K562 (cell line): ENCODE measurements around the gene ZKSCAN3. TPM values are rescaled to one million over a fixed set of nuclear protein-coding genes. Genes with fewer than 3 reads are reported as not detected.

Experiments
- ARHGAP35 ChIP-seq: fragments of 450-650 bp; IDR thresholded peaks from 2 replicates; pipeline ENCODE4 v1.6.1; 2018; ENCODE audit not compliant: partially characterized antibody
- C11orf30 ChIP-seq: fragments of 450-650 bp; IDR thresholded peaks from 2 replicates; pipeline ENCODE4 v1.6.1; 2016; ENCODE audit warnings: low read depth, mild to moderate bottlenecking
- CAMTA2 ChIP-seq: fragments of 250-450 bp; sonication (Bioruptor Pico); conservative IDR thresholded peaks from 2 replicates; pipeline ENCODE4 v1.5.1; 2022
- CC2D1A ChIP-seq: fragments of 450-650 bp; IDR thresholded peaks from 2 replicates; pipeline ENCODE4 v1.6.1; 2017; ENCODE audit warnings: mild to moderate bottlenecking
- E2F5 ChIP-seq: sonication (generic); formaldehyde crosslinking; IDR thresholded peaks from 2 replicates; pipeline ENCODE4 v1.8.0; 2022; ENCODE audit warnings: mild to moderate bottlenecking, missing genetic modification reagents
- HDAC2 ChIP-seq: fragments of 450-650 bp; IDR thresholded peaks from 2 replicates; pipeline ENCODE4 v1.6.1; 2016; ENCODE audit warnings: mild to moderate bottlenecking
- LCOR ChIP-seq: sonication (generic); formaldehyde crosslinking; IDR thresholded peaks from 2 replicates; pipeline ENCODE4 v1.8.0; 2022; ENCODE audit warnings: mild to moderate bottlenecking, missing genetic modification reagents
- POLR2A ChIP-seq: fragments of 450-650 bp; conservative IDR thresholded peaks from 2 replicates; pipeline ENCODE4 v1.6.1; 2016
- POLR3G ChIP-seq: IDR thresholded peaks from 2 replicates; pipeline ENCODE4 v1.6.1; 2011; ENCODE audit not compliant: insufficient read length, insufficient replicate concordance; ENCODE audit errors: extremely low read depth
- RB1 ChIP-seq: fragments of 450-650 bp; IDR thresholded peaks from 2 replicates; pipeline ENCODE4 v1.6.1; 2017; ENCODE audit warnings: low read depth, mild to moderate bottlenecking
- RBM14 ChIP-seq: fragments of 200-400 bp; formaldehyde crosslinking; IDR thresholded peaks from 2 replicates; pipeline ENCODE4 v1.6.1; 2018; ENCODE audit warnings: low read depth, mild to moderate bottlenecking, low read length, moderate library complexity, borderline replicate concordance; ENCODE audit not compliant: insufficient read depth
- SMAD3 ChIP-seq: fragments of 450-650 bp; formaldehyde crosslinking; conservative IDR thresholded peaks from 2 replicates; pipeline ENCODE4 v1.4.0; 2020; ENCODE audit warnings: mild to moderate bottlenecking
- SNIP1 ChIP-seq: fragments of 450-650 bp; IDR thresholded peaks from 2 replicates; pipeline ENCODE4 v1.7.1; 2017; ENCODE audit warnings: low read depth, mild to moderate bottlenecking
- SREBF1 ChIP-seq: fragments of 150-350 bp; IDR thresholded peaks from 2 replicates; pipeline ENCODE4 v1.6.1; 2014; ENCODE audit warnings: antibody characterized with exemption, low read depth, low read length, borderline replicate concordance
- STAG1 ChIP-seq: sonication (generic); formaldehyde crosslinking; IDR thresholded peaks from 2 replicates; pipeline ENCODE4 v1.5.0; 2020; ENCODE audit warnings: missing genetic modification reagents, borderline replicate concordance
- TAF15 ChIP-seq: fragments of 200-400 bp; formaldehyde crosslinking; IDR thresholded peaks from 2 replicates; pipeline ENCODE4 v1.6.1; 2017; ENCODE audit warnings: mild to moderate bottlenecking, low read depth, low read length, moderate library complexity
- TBP ChIP-seq: optimal IDR thresholded peaks from 2 replicates; pipeline ENCODE3; 2011; ENCODE audit warnings: low read depth, low read length, improper control_type of control experiment
- VEZF1 ChIP-seq: fragments of 200-800 bp; sonication (Bioruptor generic); IDR thresholded peaks from 2 replicates; pipeline ENCODE4 v1.6.1; 2017; ENCODE audit warnings: missing genetic modification characterization, missing compliant biosample characterization
- ZHX1 ChIP-seq: fragments of 150-350 bp; conservative IDR thresholded peaks from 2 replicates; pipeline ENCODE4 v1.6.1; 2014; ENCODE audit warnings: low read length
- ZNF143 ChIP-seq: sonication (generic); formaldehyde crosslinking; IDR thresholded peaks from 2 replicates; pipeline ENCODE4 v1.9.0; 2022; ENCODE audit warnings: mild to moderate bottlenecking, missing genetic modification reagents
- polyA plus RNA-seq, 8 experiments: library from polyadenylated mRNA; depleted of rRNA in 4 of 8; stranded (reverse) in 5 of 8; unstranded in 3 of 8; fragments of >200 nt; fragmentation: Nextera tagmentation in 2 of 8; fragmentation: Illumina TruSeq in 1 of 8; extraction: Ambion mirVana in 2 of 8; extraction: Trizol in 1 of 8; gene quantifications; 2 replicates each; pipeline versions ENCODE4 v1.2.1 to v1.2.3, GENCODE V29; 2011 to 2014; ENCODE audit warnings: inconsistent platforms in 1 of 8, missing spikeins in 1 of 8
- total RNA-seq, 7 experiments: library from RNA; depleted of rRNA in 6 of 7; stranded (reverse); fragments of >200 nt in 6 of 7; fragmentation: Illumina TruSeq in 2 of 7; extraction: Trizol in 2 of 7; gene quantifications; 2 replicates each; pipeline versions ENCODE4 v1.2.1 to v1.2.3, GENCODE V29; 2011 to 2021; ENCODE audit warnings: low replicate concordance in 1 of 7
- TF ChIP-seq, protein P1 (sequence below): fragments of 250-450 bp; sonication (Bioruptor Pico); IDR thresholded peaks from 2 replicates; pipeline ENCODE4 v1.5.0; 2020; ENCODE audit warnings: mild to moderate bottlenecking

ZKSCAN3 gene
- total and polyA plus RNA-seq, 9 of the 15 experiments (the other 6 are each of a cell fraction or from before 2014, with no cell fraction given), result 3.0 to 12.4 (median 10.2) TPM

DNA sequence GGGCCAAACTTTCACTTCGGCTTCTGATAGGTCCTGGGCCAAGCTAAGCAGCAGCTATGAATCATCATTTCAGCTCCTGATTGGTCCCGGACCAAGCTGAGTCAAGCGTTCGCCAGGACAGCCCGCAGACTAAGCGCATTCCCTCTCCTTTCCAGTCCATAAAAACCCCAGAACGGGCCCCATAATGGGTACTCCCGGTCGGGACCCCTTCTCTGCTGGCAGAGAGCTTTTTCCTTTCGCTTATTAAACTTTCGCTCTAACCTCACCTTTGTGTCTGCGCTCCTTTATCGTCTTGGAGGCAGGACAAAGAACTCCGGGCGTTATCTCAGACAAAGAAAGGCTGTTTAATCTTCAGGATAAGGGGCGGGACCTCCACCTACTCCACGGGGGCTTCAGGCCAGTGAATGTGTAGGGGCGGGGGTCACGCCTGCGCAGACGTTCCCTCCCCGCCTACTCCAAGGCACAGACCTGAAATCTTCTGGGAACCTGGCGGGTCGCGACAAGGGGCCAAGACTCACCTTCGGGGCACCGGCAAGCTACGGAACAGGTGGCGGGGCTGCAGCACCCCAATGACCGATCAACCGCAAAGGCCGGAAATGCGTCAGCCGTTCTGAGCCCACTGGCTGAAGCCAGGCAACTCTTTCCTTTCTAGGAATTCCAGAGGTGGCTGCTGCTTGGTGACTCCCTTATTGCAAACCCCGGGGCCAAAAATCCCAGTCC lies 14.0 kb upstream of the ZKSCAN3 start, which contains the start of gene ZSCAN31 (continued):
- no peak for TF ChIP-seq ZHX1
- TF ChIP-seq LCOR (CRISPR knock-in tag), result peak; percentile 94
- TF ChIP-seq TAF15, result no peak
- TF ChIP-seq C11orf30, result peak; percentile 91
- peak; percentile 93 for TF ChIP-seq TBP
- no peak for TF ChIP-seq SNIP1
- TF ChIP-seq RBM14, result 0 out of 2 replicates have a peak, but pooled peaks have one; percentile 91
- no peak for TF ChIP-seq POLR3G
- TF ChIP-seq RB1, result peak; percentile 62
- TF ChIP-seq ZNF143, result no peak
- no peak; the same call in 1 of the 2 replicates for TF ChIP-seq E2F5
- TF ChIP-seq SREBF1, result no peak
- peak; percentile 99 for TF ChIP-seq POLR2A
- no peak for TF ChIP-seq CAMTA2 (CRISPR knock-in tag)
- TF ChIP-seq ARHGAP35, result no peak
- peak; percentile 60 for TF ChIP-seq SMAD3 (CRISPR knock-in tag)
- TF ChIP-seq STAG1 (CRISPR knock-in tag), result no peak
- peak; percentile 75; the same call in 1 of the 2 replicates for TF ChIP-seq CC2D1A
- peak; percentile 75 for TF ChIP-seq VEZF1 (CRISPR knock-in tag)
- TF ChIP-seq, protein P1, sequence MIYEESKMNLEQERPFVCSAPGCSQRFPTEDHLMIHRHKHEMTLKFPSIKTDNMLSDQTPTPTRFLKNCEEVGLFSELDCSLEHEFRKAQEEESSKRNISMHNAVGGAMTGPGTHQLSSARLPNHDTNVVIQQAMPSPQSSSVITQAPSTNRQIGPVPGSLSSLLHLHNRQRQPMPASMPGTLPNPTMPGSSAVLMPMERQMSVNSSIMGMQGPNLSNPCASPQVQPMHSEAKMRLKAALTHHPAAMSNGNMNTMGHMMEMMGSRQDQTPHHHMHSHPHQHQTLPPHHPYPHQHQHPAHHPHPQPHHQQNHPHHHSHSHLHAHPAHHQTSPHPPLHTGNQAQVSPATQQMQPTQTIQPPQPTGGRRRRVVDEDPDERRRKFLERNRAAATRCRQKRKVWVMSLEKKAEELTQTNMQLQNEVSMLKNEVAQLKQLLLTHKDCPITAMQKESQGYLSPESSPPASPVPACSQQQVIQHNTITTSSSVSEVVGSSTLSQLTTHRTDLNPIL (CRISPR knock-in tag), result no peak
- peak; percentile 8 for TF ChIP-seq HDAC2
